NOMO-1 treated with dmso at 0.1 percent for 144 hours (cell line): Measurements from ENCODE around the gene SURF2.
A peak's percentile ranks its signal among the peaks of the same experiment; 100 is the strongest.

Experiments used
- DNase-seq: peaks from one replicate; lab custom pipeline; 2025; ENCODE audit not compliant: unreplicated experiment; lab: John Stamatoyannopoulos, UW

The SURF2 gene

GRCh38 chr9:133335924-133336811 is 20.2 kb upstream of the SURF2 start, which contains the start of gene SURF6:
Gene SURF6, minus strand, starts transcription at chr9:133336188. Its CDS starts 56 bp downstream, at chr9:133336132.
- peak; percentile 92 for DNase-seq

GRCh38 chr9:133339641-133340040 is 16.7 kb upstream of the SURF2 start:
- DNase-seq: no peak

- no peak for DNase-seq
These were observed 16.1 kb upstream of the SURF2 start for GRCh38 chr9:133340256-133340655.

- no peak for DNase-seq
These were observed 15.4 kb upstream of the SURF2 start for GRCh38 chr9:133340916-133341315.

- DNase-seq: no peak
These were observed 14.8 kb upstream of the SURF2 start for GRCh38 chr9:133341369-133342068.

- DNase-seq: no peak
These were observed 14.3 kb upstream of the SURF2 start for GRCh38 chr9:133342069-133342406.

- DNase-seq: no peak
These were observed 13.8 kb upstream of the SURF2 start for GRCh38 chr9:133342570-133342969.

GRCh38 chr9:133344071-133344470 is 12.3 kb upstream of the SURF2 start:
- no peak for DNase-seq

- no peak for DNase-seq
These were observed 11.4 kb upstream of the SURF2 start for GRCh38 chr9:133344979-133345378.

- DNase-seq: no peak
These were observed 10.8 kb upstream of the SURF2 start for GRCh38 chr9:133345596-133345995.

GRCh38 chr9:133346021-133346785 is 10.1 kb upstream of the SURF2 start:
- DNase-seq: no peak

- DNase-seq: peak; percentile 27
These were observed 8.8 kb upstream of the SURF2 start for GRCh38 chr9:133347515-133347984.

- DNase-seq: peak; percentile 92
These were observed 8.2 kb upstream of the SURF2 start, which contains the start of the genes MED22 and RPL7A for GRCh38 chr9:133347985-133348717. Gene MED22, minus strand, starts transcription at chr9:133348131. Its CDS starts 1,469 bp downstream, at chr9:133346662. Gene RPL7A, plus strand, starts transcription at chr9:133348218. Its CDS starts 26 bp downstream, at chr9:133348244.

GRCh38 chr9:133348718-133349573 is 7.4 kb upstream of the SURF2 start:
- DNase-seq: no peak

GRCh38 chr9:133349965-133350616 is 6.3 kb upstream of the SURF2 start:
- DNase-seq: no peak

- no peak for DNase-seq
These were observed 4.8 kb upstream of the SURF2 start for GRCh38 chr9:133351526-133351907.

- DNase-seq: peak; percentile 28
These were observed 4.3 kb upstream of the SURF2 start for GRCh38 chr9:133351908-133352634.

GRCh38 chr9:133352635-133353340 is 3.6 kb upstream of the SURF2 start:
- no peak for DNase-seq
